GM21737 (cell line): ENCODE results near the gene GSTM4.
A peak's percentile ranks its signal among the peaks of the same experiment; 100 is the strongest.

ENCODE experiments used
- ATAC-seq: cut with Tn5 transposase; IDR thresholded peaks from one replicate; pipeline ENCODE4 v1.9.1; 2021; ENCODE audit warnings: mild to moderate bottlenecking, moderate library complexity; ENCODE audit not compliant: unreplicated experiment

The GSTM4 gene

GRCh38 chr1:109655615-109656519 is at the start of gene GSTM4:
GSTM4 (plus strand) TSS chr1:109656099; CDS start chr1:109656390, 291 bp downstream.
- ATAC-seq = peak; percentile 87

- no peak for ATAC-seq
Measured at GRCh38 chr1:109609881-109610280, 46.0 kb upstream of the GSTM4 start.

- no peak for ATAC-seq
Measured at GRCh38 chr1:109610609-109611307, 45.1 kb upstream of the GSTM4 start.

GRCh38 chr1:109611308-109611990 is 44.5 kb upstream of the GSTM4 start:
- ATAC-seq = no peak

- no peak for ATAC-seq
Measured at GRCh38 chr1:109613361-109614147, 42.3 kb upstream of the GSTM4 start.

GRCh38 chr1:109615879-109616278 is 40.0 kb upstream of the GSTM4 start:
- no peak for ATAC-seq

- no peak for ATAC-seq
Measured at GRCh38 chr1:109616391-109616790, 39.5 kb upstream of the GSTM4 start.

- ATAC-seq = no peak
Measured at GRCh38 chr1:109617291-109617801, 38.6 kb upstream of the GSTM4 start.

- no peak for ATAC-seq
Measured at GRCh38 chr1:109618661-109619575, 37.0 kb upstream of the GSTM4 start.

GRCh38 chr1:109619576-109620400 is 36.1 kb upstream of the GSTM4 start, which contains the start of the genes AMPD2 and GNAT2:
AMPD2 (plus strand) TSS chr1:109619837; CDS start chr1:109621176, 1,339 bp downstream.
GNAT2 (minus strand) TSS chr1:109619616; CDS start chr1:109612870, 6,746 bp downstream.
- ATAC-seq = peak; percentile 42

- ATAC-seq = no peak
Measured at GRCh38 chr1:109620401-109620791, 35.5 kb upstream of the GSTM4 start.

GRCh38 chr1:109620841-109621286 is 35.0 kb upstream of the GSTM4 start:
- peak; percentile 67 for ATAC-seq

- ATAC-seq = no peak
Measured at GRCh38 chr1:109621379-109622136, 34.3 kb upstream of the GSTM4 start.

GRCh38 chr1:109622137-109622892 is 33.6 kb upstream of the GSTM4 start:
- no peak for ATAC-seq

GRCh38 chr1:109622895-109623294 is 33.0 kb upstream of the GSTM4 start:
- no peak for ATAC-seq

GRCh38 chr1:109623601-109624161 is 32.2 kb upstream of the GSTM4 start:
- no peak for ATAC-seq
